Femur (tissue), 1 donor: ENCODE measurements around the gene CDKN1A.
"Not testable (repeated sequence)": the region's sequence is repeated elsewhere in the genome, so short reads cannot be mapped to it uniquely, and the experiment has no call there.

Experiments
- DNase-seq: peaks from one replicate; pipeline ENCODE4 v3.0.0-alpha.2; 2017

CDKN1A gene

GRCh38 chr6:36699348-36699747 is 20.8 kb downstream of the CDKN1A start:
- no peak for DNase-seq

- DNase-seq = no peak
Observed at GRCh38 chr6:36700071-36700812, 21.7 kb downstream of the CDKN1A start.

GRCh38 chr6:36700831-36701230 is 22.3 kb downstream of the CDKN1A start:
- no peak for DNase-seq

- DNase-seq = no peak
Observed at GRCh38 chr6:36701401-36701991, 23.0 kb downstream of the CDKN1A start.

- no peak for DNase-seq
Observed at GRCh38 chr6:36702656-36703055, 24.1 kb downstream of the CDKN1A start.

- no peak for DNase-seq
Observed at GRCh38 chr6:36703081-36703606, 24.6 kb downstream of the CDKN1A start.

- DNase-seq = no peak
Observed at GRCh38 chr6:36703982-36704381, 25.5 kb downstream of the CDKN1A start.

GRCh38 chr6:36704961-36705577 is 26.6 kb downstream of the CDKN1A start:
- not testable (repeated sequence) for DNase-seq

GRCh38 chr6:36706339-36706738 is 27.8 kb downstream of the CDKN1A start:
- no peak for DNase-seq

GRCh38 chr6:36712816-36713215 is 34.3 kb downstream of the CDKN1A start:
- no peak for DNase-seq

- DNase-seq = no peak
Observed at GRCh38 chr6:36713846-36714245, 35.3 kb downstream of the CDKN1A start.

- DNase-seq = no peak
Observed at GRCh38 chr6:36714511-36714910, 36.0 kb downstream of the CDKN1A start.

- DNase-seq = no peak
Observed at GRCh38 chr6:36715469-36715868, 37.0 kb downstream of the CDKN1A start.

GRCh38 chr6:36716476-36717093 is 38.1 kb downstream of the CDKN1A start:
- no peak for DNase-seq

GRCh38 chr6:36717231-36717825 is 38.8 kb downstream of the CDKN1A start:
- DNase-seq = no peak

GRCh38 chr6:36717871-36718540 is 39.5 kb downstream of the CDKN1A start:
- no peak for DNase-seq

- DNase-seq = no peak
Observed at GRCh38 chr6:36718560-36718959, 40.0 kb downstream of the CDKN1A start.

- DNase-seq = no peak
Observed at GRCh38 chr6:36719126-36719525, 40.6 kb downstream of the CDKN1A start.

- DNase-seq = peak; percentile 11
Observed at GRCh38 chr6:36720251-36721141, 42.0 kb downstream of the CDKN1A start.

GRCh38 chr6:36721369-36722140 is 43.0 kb downstream of the CDKN1A start:
- no peak for DNase-seq

- DNase-seq = no peak
Observed at GRCh38 chr6:36722365-36722764, 43.9 kb downstream of the CDKN1A start.
